ENCODE measurements around the gene FCN3. TPM values are rescaled to one million over a fixed set of nuclear protein-coding genes. Genes with fewer than 3 reads are reported as not detected.
A peak's percentile ranks its signal among the peaks of the same experiment; 100 is the strongest.
"Not testable (repeated sequence)": the region's sequence is repeated elsewhere in the genome, so short reads cannot be mapped to it uniquely, and the experiment has no call there.

FCN3 gene
- not detected for polyA plus RNA-seq (ENCODE audit: low read depth in 6 of 6)

- Mint-ChIP-seq H3K4me1 (peaks cover 16 to 30% (median 29%) of the 10 kb centered on the region in 3 donors), H3K27me3 (no peaks in the 10 kb centered on the region)
- DNase-seq = no peak
These were observed at the start of gene FCN3 for GRCh38 chr1:27374362-27375086. Gene FCN3 (minus strand): TSS chr1:27374824. CDS start chr1:27374818, 6 bp downstream.

DNA sequence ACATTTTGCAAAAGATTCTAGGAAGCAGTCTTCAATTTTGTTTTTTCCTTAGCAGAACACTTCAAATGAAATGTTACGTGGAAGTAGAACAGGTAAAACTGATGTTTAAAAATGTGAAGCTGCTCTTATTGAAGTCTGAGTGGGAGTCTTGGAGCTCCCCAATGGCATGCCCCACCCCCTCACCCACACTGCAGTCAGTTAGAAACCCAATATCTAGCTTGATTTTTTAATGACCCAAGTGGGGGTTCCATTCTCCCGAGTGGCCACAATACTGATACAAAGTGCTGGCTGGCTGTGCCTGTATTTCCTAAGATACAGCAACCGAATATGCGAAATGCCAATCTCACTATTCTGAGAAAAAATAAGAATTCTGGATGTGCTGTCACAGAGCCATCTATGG is 49.1 kb upstream of the FCN3 start:
- peak overlapping the region in 2 of 6 donors; percentile 4 to 44 for H3K27ac Mint-ChIP-seq
- ATAC-seq (ENCODE audit: low read depth in 2 of 2) (no peak), DNase-seq (no peak)
- no peaks in the 10 kb centered on the region for H3K9me3 Mint-ChIP-seq
- H3K4me3 Mint-ChIP-seq = no peak overlapping the region
- peaks cover 39 to 67% (median 57%) of the 10 kb centered on the region in 3 donors for H3K4me1 Mint-ChIP-seq
- no peaks in the 10 kb centered on the region for H3K27me3 Mint-ChIP-seq
- peaks cover 4 to 7% of the 10 kb centered on the region in 2 donors for H3K36me3 Mint-ChIP-seq

More at GRCh38 chr1:27374362-27375086, at the start of gene FCN3:
- H3K36me3 Mint-ChIP-seq = no peaks in the 10 kb centered on the region
- peak within 1 kb of the TSS in 1 of 6 donors; percentile 74 for H3K27ac Mint-ChIP-seq
- H3K9me3 Mint-ChIP-seq = no peaks in the 10 kb centered on the region
- ATAC-seq (ENCODE audit: low read depth in 2 of 2) = no peak
- H3K4me3 Mint-ChIP-seq = no peak within 1 kb of the TSS

DNA sequence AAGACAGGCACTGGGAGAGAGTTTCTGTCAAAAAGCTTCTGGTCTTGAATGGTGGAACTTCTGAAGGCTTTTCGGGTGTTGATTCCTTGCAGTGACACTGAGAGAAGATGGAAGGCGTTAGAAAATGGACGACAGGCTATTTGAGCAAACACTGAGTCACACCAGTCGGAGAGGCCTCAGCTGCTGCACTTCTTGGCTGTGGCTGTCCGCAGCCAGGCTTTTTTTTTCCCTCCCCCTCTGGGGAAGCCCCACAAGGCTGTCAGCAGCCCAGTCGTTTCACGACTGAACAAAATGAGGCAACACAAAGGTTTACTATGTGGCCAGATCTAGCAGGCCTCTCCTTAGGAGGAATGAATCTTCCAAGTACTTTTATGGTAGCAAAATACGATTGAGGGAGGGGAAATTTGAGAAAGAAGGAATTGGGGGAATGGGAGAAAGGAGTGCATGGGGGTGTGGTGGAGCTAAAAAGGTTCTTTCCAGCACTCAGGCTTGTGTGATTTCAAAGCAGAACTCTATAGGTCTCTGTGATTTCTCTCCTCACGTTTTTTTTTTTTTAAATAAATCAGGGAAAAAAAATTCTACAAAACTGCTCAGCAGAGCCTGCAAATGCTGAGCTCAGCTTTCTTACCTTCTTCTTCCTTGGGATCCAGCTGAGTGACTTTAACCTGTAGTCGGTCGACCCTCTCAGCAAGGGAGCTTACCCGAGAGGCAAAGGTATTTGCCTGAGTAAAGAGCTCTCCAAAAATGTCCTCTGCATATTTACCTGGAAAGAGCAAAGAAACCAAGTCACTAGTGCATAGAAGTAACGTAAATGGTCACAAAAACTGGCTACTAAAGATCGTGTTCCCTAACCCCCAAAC is 43.9 kb upstream of the FCN3 start:
- H3K27me3 Mint-ChIP-seq = no peaks in the 10 kb centered on the region

DNA sequence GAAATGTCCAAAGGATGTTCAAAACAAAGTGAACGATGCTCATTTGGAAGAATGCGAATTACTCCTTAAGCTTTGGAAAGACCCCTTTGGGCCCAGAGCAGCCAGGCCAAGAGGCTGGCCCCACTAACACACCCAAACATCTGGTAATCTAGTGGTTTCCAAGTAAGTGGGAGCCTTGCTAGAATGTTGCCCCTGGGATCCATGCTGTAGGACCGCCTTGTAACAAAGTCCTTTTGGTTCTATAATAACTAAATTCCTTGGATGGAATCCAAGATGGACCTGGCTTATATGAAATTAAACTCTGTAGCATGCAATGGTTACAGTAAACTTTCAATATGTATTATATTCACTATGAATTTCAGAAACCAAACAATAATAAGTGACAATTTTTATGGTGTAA is 43.1 kb upstream of the FCN3 start:
- Mint-ChIP-seq H3K27ac (peak overlapping the region in 3 of 6 donors; percentile 65 to 85 (median 68)), H3K4me3 (no peak overlapping the region), H3K36me3 (peaks cover 12 to 16% of the 10 kb centered on the region in 2 donors), H3K27me3 (no peaks in the 10 kb centered on the region), H3K9me3 (no peaks in the 10 kb centered on the region), H3K4me1 (peaks cover 30 to 48% (median 39%) of the 10 kb centered on the region in 3 donors)
- DNase-seq = no peak
- no peak for ATAC-seq (ENCODE audit: low read depth in 2 of 2)

More for the DNA sequence above, 43.9 kb upstream of the FCN3 start:
- Mint-ChIP-seq H3K4me1 (peaks cover 31 to 52% (median 39%) of the 10 kb centered on the region in 3 donors), H3K36me3 (peaks cover 12 to 16% of the 10 kb centered on the region in 2 donors), H3K27ac (peak overlapping the region; percentile 36 to 90 (median 72)), H3K4me3 (peak overlapping the region in 1 of 8 donors; percentile 23), H3K9me3 (no peaks in the 10 kb centered on the region)
- ATAC-seq (ENCODE audit: low read depth in 2 of 2) (peak in 1 of 2 donors; percentile 52), DNase-seq (no peak)

GRCh38 chr1:27416387-27417111 is 41.9 kb upstream of the FCN3 start:
- Mint-ChIP-seq H3K27me3 (no peaks in the 10 kb centered on the region), H3K9me3 (no peaks in the 10 kb centered on the region), H3K36me3 (peaks cover 12 to 16% of the 10 kb centered on the region in 2 donors), H3K4me3 (no peak overlapping the region), H3K27ac (peak overlapping the region; percentile 59 to 89 (median 74)), H3K4me1 (peaks cover 22 to 39% (median 35%) of the 10 kb centered on the region in 3 donors)
- DNase-seq (peak; percentile 56), ATAC-seq (ENCODE audit: low read depth in 2 of 2) (peak; percentile 79 to 89)

DNA sequence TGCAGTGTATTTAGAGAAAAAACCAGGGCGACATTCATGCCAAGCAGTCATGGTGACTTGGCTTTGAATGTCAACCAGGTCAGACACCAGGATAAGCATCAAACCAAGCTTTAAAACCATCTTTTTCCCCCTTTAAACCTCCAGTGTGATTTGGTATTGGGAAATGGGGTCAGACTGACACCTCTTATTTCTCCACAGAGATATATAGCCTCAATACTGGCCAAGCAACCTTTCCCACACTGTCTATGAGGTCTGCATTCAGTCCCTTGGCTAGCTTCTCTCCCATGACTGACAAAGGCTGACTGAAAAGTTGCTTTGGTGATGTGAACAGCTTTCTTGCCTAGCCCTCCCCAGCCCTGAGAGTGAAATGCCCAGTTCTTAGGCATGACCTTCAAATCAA is 39.5 kb upstream of the FCN3 start:
- Mint-ChIP-seq H3K36me3 (peaks cover 16 to 21% of the 10 kb centered on the region in 2 donors), H3K27me3 (no peaks in the 10 kb centered on the region), H3K4me3 (no peak overlapping the region), H3K4me1 (peaks cover 27 to 42% (median 35%) of the 10 kb centered on the region in 3 donors), H3K9me3 (no peaks in the 10 kb centered on the region), H3K27ac (peak overlapping the region in 1 of 6 donors; percentile 59)
- no peak for ATAC-seq (ENCODE audit: low read depth in 2 of 2)
- no peak for DNase-seq

- ATAC-seq (ENCODE audit: low read depth in 2 of 2) = no peak
- no peaks in the 10 kb centered on the region for H3K9me3 Mint-ChIP-seq
- H3K4me1 Mint-ChIP-seq = peaks cover 29 to 37% (median 32%) of the 10 kb centered on the region in 3 donors
- DNase-seq = no peak
- H3K27ac Mint-ChIP-seq = peak overlapping the region in 2 of 6 donors; percentile 7 to 44
- no peak overlapping the region for H3K4me3 Mint-ChIP-seq
- no peaks in the 10 kb centered on the region for H3K27me3 Mint-ChIP-seq
- peaks cover 10 to 21% of the 10 kb centered on the region in 2 donors for H3K36me3 Mint-ChIP-seq
These were observed 38.4 kb upstream of the FCN3 start for GRCh38 chr1:27413004-27413403.

GRCh38 chr1:27412502-27412901 is 37.9 kb upstream of the FCN3 start:
- H3K4me1 Mint-ChIP-seq = peaks cover 32 to 40% (median 33%) of the 10 kb centered on the region in 3 donors
- peak overlapping the region in 3 of 6 donors; percentile 28 to 84 (median 47) for H3K27ac Mint-ChIP-seq
- ATAC-seq (ENCODE audit: low read depth in 2 of 2) (no peak), DNase-seq (no peak)
- H3K9me3 Mint-ChIP-seq = no peaks in the 10 kb centered on the region
- no peak overlapping the region for H3K4me3 Mint-ChIP-seq
- no peaks in the 10 kb centered on the region for H3K27me3 Mint-ChIP-seq
- H3K36me3 Mint-ChIP-seq = peaks cover 10 to 21% of the 10 kb centered on the region in 2 donors

GRCh38 chr1:27410709-27411108 is 36.1 kb upstream of the FCN3 start:
- Mint-ChIP-seq H3K36me3 (peaks cover 15 to 16% of the 10 kb centered on the region in 2 donors), H3K4me1 (peaks cover 24 to 48% (median 34%) of the 10 kb centered on the region in 3 donors), H3K9me3 (no peaks in the 10 kb centered on the region), H3K27me3 (no peaks in the 10 kb centered on the region), H3K4me3 (no peak overlapping the region), H3K27ac (peak overlapping the region in 5 of 6 donors; percentile 26 to 92 (median 49))
- ATAC-seq (ENCODE audit: low read depth in 2 of 2) (no peak), DNase-seq (no peak)

GRCh38 chr1:27409669-27410068 is 35.0 kb upstream of the FCN3 start:
- H3K36me3 Mint-ChIP-seq = peaks cover 8 to 12% of the 10 kb centered on the region in 2 donors
- DNase-seq = no peak
- H3K27me3 Mint-ChIP-seq = no peaks in the 10 kb centered on the region
- H3K4me1 Mint-ChIP-seq = peaks cover 18 to 45% (median 34%) of the 10 kb centered on the region in 3 donors
- H3K9me3 Mint-ChIP-seq = no peaks in the 10 kb centered on the region
- no peak overlapping the region for H3K4me3 Mint-ChIP-seq
- peak overlapping the region in 1 of 6 donors; percentile 90 for H3K27ac Mint-ChIP-seq
- no peak for ATAC-seq (ENCODE audit: low read depth in 2 of 2)

- H3K9me3 Mint-ChIP-seq = no peaks in the 10 kb centered on the region
- H3K36me3 Mint-ChIP-seq = peaks cover 7 to 12% of the 10 kb centered on the region in 2 donors
- H3K4me1 Mint-ChIP-seq = peaks cover 30 to 53% (median 49%) of the 10 kb centered on the region in 3 donors
- no peak for ATAC-seq (ENCODE audit: low read depth in 2 of 2)
- DNase-seq = no peak
- H3K4me3 Mint-ChIP-seq = peak overlapping the region in 1 of 8 donors; percentile 21
- H3K27me3 Mint-ChIP-seq = no peaks in the 10 kb centered on the region
- H3K27ac Mint-ChIP-seq = peak overlapping the region in 4 of 6 donors; percentile 29 to 92 (median 59)
These were observed 33.5 kb upstream of the FCN3 start for GRCh38 chr1:27408151-27408550.

- peak overlapping the region in 6 of 8 donors; percentile 6 to 80 (median 46) for H3K4me3 Mint-ChIP-seq
- peaks cover 35 to 67% (median 63%) of the 10 kb centered on the region in 3 donors for H3K4me1 Mint-ChIP-seq
- H3K9me3 Mint-ChIP-seq, H3K27me3 Mint-ChIP-seq: not testable (repeated sequence)
- DNase-seq = peak; percentile 43
- H3K27ac Mint-ChIP-seq = peak overlapping the region; percentile 72 to 94 (median 85)
- peak; percentile 41 to 45 for ATAC-seq (ENCODE audit: low read depth in 2 of 2)
- H3K36me3 Mint-ChIP-seq = peaks cover 7 to 12% of the 10 kb centered on the region in 2 donors
These were observed 32.2 kb upstream of the FCN3 start for GRCh38 chr1:27406791-27407190.

DNA sequence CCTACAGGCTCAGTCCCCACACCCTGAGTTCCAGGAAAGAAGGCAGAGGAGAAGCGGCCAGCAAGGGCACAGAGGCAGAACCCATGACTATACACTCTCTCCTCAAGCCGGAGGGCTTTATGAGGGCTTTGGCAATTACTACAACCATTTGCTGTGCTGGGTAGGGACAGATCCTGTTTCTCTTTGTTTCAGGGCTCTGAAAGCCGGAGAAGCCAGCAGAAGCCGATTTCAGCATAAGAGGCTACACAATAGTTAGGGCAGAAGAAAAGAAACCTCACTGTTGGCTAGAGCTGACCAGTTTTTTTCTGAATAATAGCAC is 31.7 kb upstream of the FCN3 start:
- no peak for ATAC-seq (ENCODE audit: low read depth in 2 of 2)
- peak overlapping the region in 5 of 6 donors; percentile 18 to 94 (median 86) for H3K27ac Mint-ChIP-seq
- H3K4me3 Mint-ChIP-seq = peak overlapping the region in 3 of 8 donors; percentile 35 to 47 (median 42)
- H3K27me3 Mint-ChIP-seq = no peaks in the 10 kb centered on the region
- H3K36me3 Mint-ChIP-seq = peaks cover 7 to 12% of the 10 kb centered on the region in 2 donors
- DNase-seq = no peak
- H3K9me3 Mint-ChIP-seq = no peaks in the 10 kb centered on the region
- H3K4me1 Mint-ChIP-seq = peaks cover 38 to 69% (median 68%) of the 10 kb centered on the region in 3 donors
